Measurements from ENCODE around the gene RNF212.

DNA sequence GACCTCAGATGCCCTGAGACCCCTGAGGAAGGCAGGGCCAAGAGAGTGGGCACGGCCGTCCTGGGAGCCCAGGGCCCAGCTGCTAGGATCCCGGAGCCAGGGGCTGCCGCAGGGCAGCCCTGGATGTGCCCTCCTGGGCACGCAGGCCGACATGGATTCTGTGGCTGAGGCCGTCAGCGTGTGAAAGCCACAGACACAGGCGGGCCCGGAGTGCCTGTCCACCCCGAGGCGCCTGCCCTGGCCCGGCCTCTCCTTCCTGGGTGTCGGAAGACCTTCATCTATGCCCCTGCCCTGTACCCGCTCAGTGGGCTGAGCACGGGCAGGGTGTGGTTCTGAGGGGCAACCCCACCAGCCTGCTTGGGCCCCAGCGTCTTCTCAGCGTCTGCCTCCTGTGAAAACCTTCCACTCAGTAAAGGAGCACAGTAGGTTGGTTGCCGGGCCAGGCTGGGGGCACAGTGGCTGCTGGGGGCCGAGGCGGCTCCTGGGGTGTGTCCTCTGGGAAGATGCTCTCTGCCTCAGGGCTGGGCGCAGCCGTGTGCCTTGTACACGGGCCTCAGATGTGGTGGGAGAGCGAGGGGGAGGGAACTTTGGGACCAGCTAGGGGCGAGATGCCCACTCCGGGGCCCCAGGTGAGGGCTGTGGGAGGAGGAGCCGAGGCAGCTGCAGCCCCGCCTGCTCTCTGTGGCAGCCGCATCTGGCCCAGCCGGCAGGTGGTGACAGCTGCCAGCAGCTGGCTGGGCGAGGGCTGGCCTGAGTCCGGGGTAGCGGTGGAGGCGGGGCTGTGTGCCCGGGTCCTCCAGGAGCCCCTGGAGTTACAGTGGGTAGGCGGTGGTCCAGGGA is 81.2 kb downstream of the RNF212 start:
- TF ChIP-seq, protein P1, sequence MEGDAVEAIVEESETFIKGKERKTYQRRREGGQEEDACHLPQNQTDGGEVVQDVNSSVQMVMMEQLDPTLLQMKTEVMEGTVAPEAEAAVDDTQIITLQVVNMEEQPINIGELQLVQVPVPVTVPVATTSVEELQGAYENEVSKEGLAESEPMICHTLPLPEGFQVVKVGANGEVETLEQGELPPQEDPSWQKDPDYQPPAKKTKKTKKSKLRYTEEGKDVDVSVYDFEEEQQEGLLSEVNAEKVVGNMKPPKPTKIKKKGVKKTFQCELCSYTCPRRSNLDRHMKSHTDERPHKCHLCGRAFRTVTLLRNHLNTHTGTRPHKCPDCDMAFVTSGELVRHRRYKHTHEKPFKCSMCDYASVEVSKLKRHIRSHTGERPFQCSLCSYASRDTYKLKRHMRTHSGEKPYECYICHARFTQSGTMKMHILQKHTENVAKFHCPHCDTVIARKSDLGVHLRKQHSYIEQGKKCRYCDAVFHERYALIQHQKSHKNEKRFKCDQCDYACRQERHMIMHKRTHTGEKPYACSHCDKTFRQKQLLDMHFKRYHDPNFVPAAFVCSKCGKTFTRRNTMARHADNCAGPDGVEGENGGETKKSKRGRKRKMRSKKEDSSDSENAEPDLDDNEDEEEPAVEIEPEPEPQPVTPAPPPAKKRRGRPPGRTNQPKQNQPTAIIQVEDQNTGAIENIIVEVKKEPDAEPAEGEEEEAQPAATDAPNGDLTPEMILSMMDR (IDR thresholded peaks at IDR 0.05) = no peak
- no peak for TF ChIP-seq POLR2A (IDR thresholded peaks at IDR 0.05)

Data from uterus (tissue), 2 donors.